Neural progenitor cell (in vitro differentiated cells): ENCODE results near the gene ZMIZ1. TPM values are rescaled to one million over a fixed set of nuclear protein-coding genes. Genes with fewer than 3 reads are reported as not detected.
A peak's percentile ranks its signal among the peaks of the same experiment; 100 is the strongest.

Experiments used
- DNase-seq: peaks from one replicate; pipeline ENCODE4 v3.0.0-alpha.2; 2016; ENCODE audit warnings: low spot score
- H2AFZ ChIP-seq: fragments of 200-600 bp; sonication (generic); replicated peaks from 2 replicates; pipeline ENCODE4 v1.6.1; 2016; ENCODE audit warnings: antibody characterized with exemption
- H3F3A ChIP-seq: fragments of 200-600 bp; sonication (generic); 2 replicates; pipeline ENCODE4 v1.6.1; 2016; ENCODE audit warnings: antibody characterized with exemption, low read depth
- H3K27ac ChIP-seq: fragments of 200-600 bp; sonication (generic); 2 replicates; pipeline ENCODE4 v1.5.1; 2016; ENCODE audit warnings: mild to moderate bottlenecking
- H3K27me3 ChIP-seq: fragments of 200-600 bp; sonication (generic); 2 replicates; pipeline ENCODE4 v1.6.1; 2016; ENCODE audit warnings: mild to moderate bottlenecking, moderate library complexity
- H3K36me3 ChIP-seq: fragments of 200-600 bp; sonication (generic); 2 replicates; pipeline ENCODE4 v1.5.1; 2016
- H3K4me1 ChIP-seq: fragments of 200-600 bp; sonication (generic); 2 replicates; pipeline ENCODE4 v1.6.1; 2016; ENCODE audit warnings: mixed run types
- H3K4me2 ChIP-seq: fragments of 200-600 bp; sonication (generic); 2 replicates; pipeline ENCODE4 v1.6.1; 2016
- H3K4me3 ChIP-seq: fragments of 200-600 bp; sonication (generic); 2 replicates; pipeline ENCODE4 v1.5.1; 2016
- H3K79me2 ChIP-seq: fragments of 200-600 bp; sonication (generic); 2 replicates; pipeline ENCODE4 v1.6.1; 2016; ENCODE audit warnings: low read depth
- H3K9ac ChIP-seq: fragments of 200-600 bp; sonication (generic); 2 replicates; pipeline ENCODE4 v1.6.1; 2016
- H3K9me3 ChIP-seq: fragments of 200-600 bp; sonication (generic); 2 replicates; pipeline ENCODE4 v1.5.1; 2016; ENCODE audit warnings: low read depth
- H4K20me1 ChIP-seq: fragments of 200-600 bp; sonication (generic); 2 replicates; pipeline ENCODE4 v1.6.1; 2016; ENCODE audit warnings: low read depth
- H3K27ac Mint-ChIP-seq: 3 replicates; pipeline ENCODE4 v1.8.0; 2021; ENCODE audit warnings: mixed read lengths
- H3K27me3 Mint-ChIP-seq: 2 replicates; pipeline ENCODE4 v1.8.0; 2022; ENCODE audit warnings: low read depth, mild to moderate bottlenecking, inconsistent platforms, moderate library complexity, mixed read lengths; ENCODE audit not compliant: insufficient read depth
- H3K36me3 Mint-ChIP-seq: 3 replicates; pipeline ENCODE4 v1.8.0; 2021; ENCODE audit warnings: mixed read lengths
- H3K4me1 Mint-ChIP-seq: 3 replicates; pipeline ENCODE4 v1.8.0; 2021; ENCODE audit warnings: mixed read lengths
- H3K4me3 Mint-ChIP-seq: 3 replicates; pipeline ENCODE4 v1.8.0; 2021; ENCODE audit warnings: mild to moderate bottlenecking, moderate library complexity, mixed read lengths
- H3K9me3 Mint-ChIP-seq: 3 replicates; pipeline ENCODE4 v1.8.0; 2020; ENCODE audit warnings: mixed read lengths
- EZH2 ChIP-seq: fragments of 200-600 bp; sonication (generic); IDR thresholded peaks from 2 replicates; pipeline ENCODE4 v1.6.1; 2017; ENCODE audit warnings: antibody characterized with exemption, mild to moderate bottlenecking, moderate library complexity
- EZH2phosphoT487 ChIP-seq: fragments of 200-600 bp; sonication (generic); IDR thresholded peaks from 2 replicates; pipeline ENCODE4 v1.6.1; 2017; ENCODE audit warnings: antibody characterized with exemption
- total RNA-seq: library from RNA; depleted of rRNA; stranded (reverse); fragments of >200 nt; gene quantifications from 2 replicates; pipeline ENCODE4 v1.2.3, GENCODE V29; 2015; ENCODE audit warnings: low replicate concordance
- TF ChIP-seq, protein P1 (sequence below): fragments of 200-600 bp; sonication (generic); IDR thresholded peaks from 2 replicates; pipeline ENCODE4 v1.5.1; 2017; ENCODE audit warnings: antibody characterized with exemption, mild to moderate bottlenecking

Gene ZMIZ1
- total RNA-seq, 1 donor from 2014 or later, result 5.8 TPM

- H3K27me3 Mint-ChIP-seq, result peaks cover 2% of the 10 kb centered on the region
- H3K4me3 Mint-ChIP-seq, result peak overlapping the region; percentile 33
- no peaks in the 10 kb centered on the region for H3K9me3 Mint-ChIP-seq
- peaks cover 8% of the 10 kb centered on the region for H3K4me1 Mint-ChIP-seq
- no peaks in the 10 kb centered on the region for H3K36me3 ChIP-seq
- no peak overlapping the region for H2AFZ ChIP-seq
- no peaks in the 10 kb centered on the region for H3K9me3 ChIP-seq
- no peaks in the 10 kb centered on the region for H3K79me2 ChIP-seq
- no peak overlapping the region for H3K9ac ChIP-seq
- no peaks in the 10 kb centered on the region for H3K27me3 ChIP-seq
- no peak overlapping the region for H3K27ac ChIP-seq
- peaks cover 5% of the 10 kb centered on the region for H4K20me1 ChIP-seq
- H3K4me3 ChIP-seq, result no peak overlapping the region
- no peak for TF ChIP-seq EZH2phosphoT487
- TF ChIP-seq EZH2, result no peak
- TF ChIP-seq, protein P1, sequence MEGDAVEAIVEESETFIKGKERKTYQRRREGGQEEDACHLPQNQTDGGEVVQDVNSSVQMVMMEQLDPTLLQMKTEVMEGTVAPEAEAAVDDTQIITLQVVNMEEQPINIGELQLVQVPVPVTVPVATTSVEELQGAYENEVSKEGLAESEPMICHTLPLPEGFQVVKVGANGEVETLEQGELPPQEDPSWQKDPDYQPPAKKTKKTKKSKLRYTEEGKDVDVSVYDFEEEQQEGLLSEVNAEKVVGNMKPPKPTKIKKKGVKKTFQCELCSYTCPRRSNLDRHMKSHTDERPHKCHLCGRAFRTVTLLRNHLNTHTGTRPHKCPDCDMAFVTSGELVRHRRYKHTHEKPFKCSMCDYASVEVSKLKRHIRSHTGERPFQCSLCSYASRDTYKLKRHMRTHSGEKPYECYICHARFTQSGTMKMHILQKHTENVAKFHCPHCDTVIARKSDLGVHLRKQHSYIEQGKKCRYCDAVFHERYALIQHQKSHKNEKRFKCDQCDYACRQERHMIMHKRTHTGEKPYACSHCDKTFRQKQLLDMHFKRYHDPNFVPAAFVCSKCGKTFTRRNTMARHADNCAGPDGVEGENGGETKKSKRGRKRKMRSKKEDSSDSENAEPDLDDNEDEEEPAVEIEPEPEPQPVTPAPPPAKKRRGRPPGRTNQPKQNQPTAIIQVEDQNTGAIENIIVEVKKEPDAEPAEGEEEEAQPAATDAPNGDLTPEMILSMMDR, result no peak
- no peak overlapping the region for H3K4me2 ChIP-seq
- no peak overlapping the region for H3K27ac Mint-ChIP-seq
- peaks cover 28% of the 10 kb centered on the region for H3K36me3 Mint-ChIP-seq
- no peak for DNase-seq
- H3K4me1 ChIP-seq, result no peaks in the 10 kb centered on the region
- H3F3A ChIP-seq, result no peaks in the 10 kb centered on the region
Measured at GRCh38 chr10:79203833-79204232, 135.1 kb downstream of the ZMIZ1 start.

- H3K4me3 ChIP-seq, result no peak overlapping the region
- no peaks in the 10 kb centered on the region for H3K4me1 ChIP-seq
- no peaks in the 10 kb centered on the region for H3K36me3 ChIP-seq
- peaks cover 2% of the 10 kb centered on the region for H3K27me3 Mint-ChIP-seq
- H3K36me3 Mint-ChIP-seq, result peaks cover 36% of the 10 kb centered on the region
- no peaks in the 10 kb centered on the region for H3K9me3 Mint-ChIP-seq
- DNase-seq, result no peak
- H2AFZ ChIP-seq, result no peak overlapping the region
- H3K9me3 ChIP-seq, result no peaks in the 10 kb centered on the region
- no peaks in the 10 kb centered on the region for H3K79me2 ChIP-seq
- peaks cover 9% of the 10 kb centered on the region for H4K20me1 ChIP-seq
- H3K4me3 Mint-ChIP-seq, result no peak overlapping the region
- H3K9ac ChIP-seq, result no peak overlapping the region
- TF ChIP-seq EZH2phosphoT487, result no peak
- TF ChIP-seq, protein P1, result no peak
- no peak for TF ChIP-seq EZH2
- no peaks in the 10 kb centered on the region for H3F3A ChIP-seq
- no peak overlapping the region for H3K27ac ChIP-seq
- H3K4me2 ChIP-seq, result no peak overlapping the region
- H3K4me1 Mint-ChIP-seq, result peaks cover 10% of the 10 kb centered on the region
- H3K27me3 ChIP-seq, result no peaks in the 10 kb centered on the region
- H3K27ac Mint-ChIP-seq, result no peak overlapping the region
Measured at GRCh38 chr10:79206300-79207095, 137.7 kb downstream of the ZMIZ1 start.

DNA sequence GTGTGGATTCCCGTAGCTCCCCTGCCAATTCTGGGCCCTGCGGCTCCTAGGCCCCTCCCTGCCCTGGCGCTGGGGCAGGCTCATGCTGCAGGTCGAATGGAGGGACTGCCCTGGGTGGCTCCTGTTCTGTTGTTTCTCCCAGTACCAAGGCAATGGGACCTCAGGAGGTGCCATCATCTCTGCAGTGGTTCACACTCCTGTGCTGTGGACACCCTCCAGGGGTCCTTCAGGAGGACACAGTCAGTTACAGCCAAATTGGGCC lies 138.3 kb downstream of the ZMIZ1 start:
- no peaks in the 10 kb centered on the region for H3K36me3 ChIP-seq
- peaks cover 9% of the 10 kb centered on the region for H4K20me1 ChIP-seq
- H3K4me3 Mint-ChIP-seq, result no peak overlapping the region
- no peak for DNase-seq
- TF ChIP-seq, protein P1, result no peak
- TF ChIP-seq EZH2phosphoT487 (no peak), EZH2 (no peak)
- no peak overlapping the region for H2AFZ ChIP-seq
- peaks cover 10% of the 10 kb centered on the region for H3K4me1 Mint-ChIP-seq
- H3K27ac ChIP-seq, result no peak overlapping the region
- H3K9ac ChIP-seq, result no peak overlapping the region
- no peak overlapping the region for H3K27ac Mint-ChIP-seq
- no peaks in the 10 kb centered on the region for H3K79me2 ChIP-seq
- H3K36me3 Mint-ChIP-seq, result peaks cover 36% of the 10 kb centered on the region
- no peak overlapping the region for H3K4me2 ChIP-seq
- H3K27me3 Mint-ChIP-seq, result peaks cover 2% of the 10 kb centered on the region
- H3K9me3 ChIP-seq, result no peaks in the 10 kb centered on the region
- H3K4me1 ChIP-seq, result no peaks in the 10 kb centered on the region
- no peaks in the 10 kb centered on the region for H3K27me3 ChIP-seq
- no peak overlapping the region for H3K4me3 ChIP-seq
- H3F3A ChIP-seq, result no peaks in the 10 kb centered on the region
- no peaks in the 10 kb centered on the region for H3K9me3 Mint-ChIP-seq
